PC-9 (cell line): ENCODE results near the gene DRGX.

Source experiments
- CTCF ChIP-seq: fragments of 200-600 bp; sonication (generic); conservative IDR thresholded peaks from 2 replicates; pipeline ENCODE4 v1.6.1; 2017; ENCODE audit warnings: mixed run types, antibody characterized with exemption, mild to moderate bottlenecking, moderate library complexity
- EZH2 ChIP-seq: fragments of 200-600 bp; sonication (generic); IDR thresholded peaks from 2 replicates; pipeline ENCODE4 v1.8.0; 2017; ENCODE audit warnings: antibody characterized with exemption, low read depth

- no peak for TF ChIP-seq CTCF
- TF ChIP-seq EZH2 = no peak
These were observed 1.4 kb upstream of the DRGX start for GRCh38 chr10:49397036-49397999.
